ENCODE measurements around the gene PDGFRA.
"Not testable (repeated sequence)": the region's sequence is repeated elsewhere in the genome, so short reads cannot be mapped to it uniquely, and the experiment has no call there.

PDGFRA gene

DNA sequence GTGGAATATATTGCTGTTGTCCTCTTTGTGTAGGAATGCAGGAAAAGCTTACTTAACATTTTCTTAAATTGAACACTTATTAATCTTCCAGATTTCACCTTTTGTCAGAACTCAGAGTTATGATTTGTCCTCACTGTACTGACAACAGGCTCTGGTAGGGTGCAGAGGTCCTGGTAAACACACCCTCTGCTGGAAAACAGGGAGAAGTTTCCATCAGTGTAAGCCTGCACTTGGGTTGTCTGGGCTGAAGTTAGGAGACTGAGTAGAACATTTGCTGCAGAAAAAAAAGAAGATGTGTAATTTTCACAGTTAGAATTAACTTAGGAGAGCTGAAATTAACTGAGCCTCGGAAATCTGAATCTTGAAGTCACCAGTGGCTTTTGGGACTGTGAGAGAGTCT is 23.2 kb downstream of the PDGFRA start:
- DNase-seq (ENCODE audit: extremely low read depth, insufficient read length); H3K27me3 ChIP-seq (replicated peaks; ENCODE audit: control insufficient read depth, insufficient read depth, low read length); H3K36me3 ChIP-seq (ENCODE audit: control insufficient read depth, insufficient read depth, low read length); H3K4me3 ChIP-seq (replicated peaks; ENCODE audit: low read depth, low read length): not testable (repeated sequence)

DNA sequence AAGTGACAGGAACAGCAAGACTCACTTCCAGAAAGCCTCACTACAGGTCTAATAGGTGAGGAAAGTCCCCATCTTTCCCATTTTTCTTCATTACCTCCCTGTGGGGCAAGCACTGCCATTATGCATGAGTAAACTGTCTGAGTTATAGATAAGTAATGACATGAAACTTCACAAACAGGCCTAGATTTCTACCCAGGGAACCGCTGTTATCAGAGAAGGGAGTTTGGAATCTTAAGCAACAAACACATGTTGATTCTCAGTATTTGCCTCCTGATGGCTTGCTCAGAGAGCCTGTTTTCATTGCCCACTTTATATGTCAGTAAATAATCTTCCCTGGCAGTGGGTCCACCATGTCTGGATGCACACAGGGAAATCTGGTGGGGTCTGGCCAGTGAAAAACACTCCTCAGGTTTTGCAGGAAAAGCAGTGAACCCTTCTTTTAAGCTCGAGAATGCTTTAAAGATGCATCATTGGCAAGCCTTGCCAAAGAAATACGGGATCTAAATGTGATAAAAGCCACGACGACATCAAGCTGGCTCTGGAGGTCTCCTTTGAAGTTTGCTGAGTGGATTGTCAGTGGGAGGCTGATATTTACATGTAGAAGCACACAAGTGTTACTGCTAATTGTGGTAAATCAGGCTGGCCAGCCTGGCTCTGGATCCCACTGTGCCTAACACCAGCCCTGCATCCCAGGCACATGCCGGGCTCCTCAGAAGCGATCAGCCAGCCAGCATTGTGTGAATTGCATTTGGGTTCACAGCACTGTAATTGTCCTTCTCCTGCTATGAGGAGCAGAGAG is 25.2 kb downstream of the PDGFRA start:
- no peaks in the 10 kb centered on the region for H3K36me3 ChIP-seq (ENCODE audit: control insufficient read depth, insufficient read depth, low read length)
- H3K4me3 ChIP-seq (replicated peaks; ENCODE audit: low read depth, low read length), result no peak overlapping the region
- H3K27me3 ChIP-seq (replicated peaks; ENCODE audit: control insufficient read depth, insufficient read depth, low read length), result no peaks in the 10 kb centered on the region; the same call in 1 of the 2 replicates
- TF ChIP-seq, protein P1, sequence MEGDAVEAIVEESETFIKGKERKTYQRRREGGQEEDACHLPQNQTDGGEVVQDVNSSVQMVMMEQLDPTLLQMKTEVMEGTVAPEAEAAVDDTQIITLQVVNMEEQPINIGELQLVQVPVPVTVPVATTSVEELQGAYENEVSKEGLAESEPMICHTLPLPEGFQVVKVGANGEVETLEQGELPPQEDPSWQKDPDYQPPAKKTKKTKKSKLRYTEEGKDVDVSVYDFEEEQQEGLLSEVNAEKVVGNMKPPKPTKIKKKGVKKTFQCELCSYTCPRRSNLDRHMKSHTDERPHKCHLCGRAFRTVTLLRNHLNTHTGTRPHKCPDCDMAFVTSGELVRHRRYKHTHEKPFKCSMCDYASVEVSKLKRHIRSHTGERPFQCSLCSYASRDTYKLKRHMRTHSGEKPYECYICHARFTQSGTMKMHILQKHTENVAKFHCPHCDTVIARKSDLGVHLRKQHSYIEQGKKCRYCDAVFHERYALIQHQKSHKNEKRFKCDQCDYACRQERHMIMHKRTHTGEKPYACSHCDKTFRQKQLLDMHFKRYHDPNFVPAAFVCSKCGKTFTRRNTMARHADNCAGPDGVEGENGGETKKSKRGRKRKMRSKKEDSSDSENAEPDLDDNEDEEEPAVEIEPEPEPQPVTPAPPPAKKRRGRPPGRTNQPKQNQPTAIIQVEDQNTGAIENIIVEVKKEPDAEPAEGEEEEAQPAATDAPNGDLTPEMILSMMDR (IDR thresholded peaks at IDR 0.05; ENCODE audit: insufficient read depth, low read length, poor library complexity, severe bottlenecking), result no peak
- DNase-seq (ENCODE audit: extremely low read depth, insufficient read length), result no peak

DNA sequence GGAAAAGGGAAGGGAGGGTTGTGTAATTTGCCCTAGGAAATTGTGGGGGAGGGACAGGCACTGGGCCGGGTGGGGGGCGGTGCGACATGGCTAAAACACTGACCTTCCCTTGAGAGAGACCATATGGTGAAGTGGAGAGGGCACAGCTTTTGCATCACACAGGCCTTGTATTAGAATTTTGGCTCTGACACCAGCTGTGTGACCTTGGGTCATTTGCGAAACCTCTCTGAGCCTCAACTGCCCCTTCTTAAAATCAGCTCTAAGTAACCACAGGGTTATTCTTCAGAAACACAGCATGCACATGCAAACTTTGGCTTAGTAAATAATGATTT is 25.8 kb downstream of the PDGFRA start:
- no peak for DNase-seq (ENCODE audit: extremely low read depth, insufficient read length)
- Histone ChIP-seq H3K36me3 (ENCODE audit: control insufficient read depth, insufficient read depth, low read length) (no peaks in the 10 kb centered on the region), H3K27me3 (replicated peaks; ENCODE audit: control insufficient read depth, insufficient read depth, low read length) (no peaks in the 10 kb centered on the region; the same call in 1 of the 2 replicates), H3K4me3 (replicated peaks; ENCODE audit: low read depth, low read length) (no peak overlapping the region)
- TF ChIP-seq, protein P1 (IDR thresholded peaks at IDR 0.05; ENCODE audit: insufficient read depth, low read length, poor library complexity, severe bottlenecking), result no peak

DNA sequence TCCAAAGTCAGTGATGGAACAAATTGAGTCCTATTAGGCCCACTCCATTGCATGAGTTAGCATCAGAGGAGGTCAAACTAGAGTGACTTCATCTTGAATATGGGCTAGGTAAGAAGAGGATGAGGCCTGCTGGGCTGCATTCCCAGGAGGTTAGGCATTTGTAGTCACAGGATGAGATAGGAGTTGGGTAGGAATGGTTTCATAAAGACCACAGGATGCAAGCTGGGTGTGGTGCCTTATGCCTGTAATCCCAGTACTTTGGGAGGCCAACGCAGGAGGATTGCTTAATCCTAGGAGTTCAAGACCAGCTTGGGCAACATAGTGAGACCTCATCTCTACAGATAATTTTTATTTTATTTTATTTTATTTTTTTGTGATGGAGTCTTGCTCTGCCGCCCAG is 26.8 kb downstream of the PDGFRA start:
- no peaks in the 10 kb centered on the region for H3K36me3 ChIP-seq (ENCODE audit: control insufficient read depth, insufficient read depth, low read length)
- no peaks in the 10 kb centered on the region; the same call in 1 of the 2 replicates for H3K27me3 ChIP-seq (replicated peaks; ENCODE audit: control insufficient read depth, insufficient read depth, low read length)
- no peak overlapping the region for H3K4me3 ChIP-seq (replicated peaks; ENCODE audit: low read depth, low read length)
- no peak for DNase-seq (ENCODE audit: extremely low read depth, insufficient read length)
- TF ChIP-seq, protein P1 (IDR thresholded peaks at IDR 0.05; ENCODE audit: insufficient read depth, low read length, poor library complexity, severe bottlenecking), result no peak

DNA sequence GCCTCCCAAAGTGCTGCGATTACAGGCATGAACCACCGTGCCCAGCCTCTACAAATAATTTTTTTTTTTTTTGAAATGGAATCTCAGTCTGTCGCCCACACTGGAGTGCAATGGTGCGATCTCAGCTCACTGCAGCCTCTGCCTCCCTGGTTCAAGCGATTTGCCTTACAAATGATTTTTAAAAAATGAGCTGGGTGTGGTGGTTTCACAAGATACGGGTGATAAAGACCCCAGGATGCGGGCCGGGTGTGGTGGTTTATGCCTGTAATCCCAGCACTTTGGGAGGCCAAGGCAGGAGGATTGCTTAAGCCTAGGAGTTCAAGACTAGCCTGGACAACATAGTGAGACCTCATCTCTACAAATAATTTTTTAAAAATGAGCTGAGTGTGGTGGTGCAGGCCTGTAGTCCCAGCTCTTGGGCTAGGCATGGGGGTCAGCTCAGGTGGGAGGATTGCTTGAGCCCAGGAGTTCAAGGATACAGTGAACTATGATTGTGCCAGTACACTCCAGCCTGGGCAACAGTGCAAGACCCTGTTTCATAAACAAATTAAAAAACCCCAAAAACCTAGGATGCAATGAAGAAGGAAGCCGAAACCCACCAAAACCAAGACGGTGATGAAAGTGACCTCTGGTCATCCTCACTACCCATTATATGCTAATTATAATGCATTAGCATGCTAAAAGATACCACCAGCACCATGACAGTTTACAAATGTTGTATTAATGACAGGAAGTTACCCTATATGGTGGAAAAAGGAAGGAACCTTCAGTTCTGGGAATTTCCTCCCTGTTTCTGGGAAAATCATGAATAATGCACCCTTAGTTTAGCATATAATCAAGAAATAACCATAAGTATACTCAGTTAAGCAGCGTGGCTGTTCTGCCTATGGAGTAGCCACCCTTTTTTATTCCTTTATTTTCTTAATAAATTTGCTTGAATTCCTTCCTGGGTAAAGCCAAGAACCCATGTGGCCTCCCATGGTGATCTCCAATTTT is 27.7 kb downstream of the PDGFRA start:
- H3K4me3 ChIP-seq (replicated peaks; ENCODE audit: low read depth, low read length), result no peak overlapping the region
- no peak for DNase-seq (ENCODE audit: extremely low read depth, insufficient read length)
- H3K27me3 ChIP-seq (replicated peaks; ENCODE audit: control insufficient read depth, insufficient read depth, low read length), result no peaks in the 10 kb centered on the region; the same call in 1 of the 2 replicates
- no peaks in the 10 kb centered on the region for H3K36me3 ChIP-seq (ENCODE audit: control insufficient read depth, insufficient read depth, low read length)
- TF ChIP-seq, protein P1 (IDR thresholded peaks at IDR 0.05; ENCODE audit: insufficient read depth, low read length, poor library complexity, severe bottlenecking), result no peak

DNA sequence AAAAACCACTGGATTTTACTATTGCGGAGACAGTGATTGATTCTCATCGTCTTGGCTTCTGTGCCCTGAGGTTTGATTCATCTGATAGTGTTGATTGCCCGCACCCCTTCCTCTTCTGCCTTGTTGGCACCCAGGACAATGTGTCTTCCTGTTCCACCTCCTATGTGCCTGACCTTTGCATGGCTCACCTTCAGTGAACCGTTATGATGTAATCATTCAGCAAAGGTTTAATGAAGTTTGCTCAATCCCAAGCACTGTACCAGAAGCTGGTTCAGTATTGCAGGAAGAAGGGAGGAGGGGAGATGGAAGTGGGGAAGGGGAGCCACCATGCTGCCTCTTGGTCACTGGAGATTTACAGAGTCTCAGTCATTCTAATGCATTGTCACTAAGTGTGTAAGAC is 36.3 kb downstream of the PDGFRA start:
- H3K27me3 ChIP-seq (replicated peaks; ENCODE audit: control insufficient read depth, insufficient read depth, low read length), result no peaks in the 10 kb centered on the region; the same call in 1 of the 2 replicates
- no peak for DNase-seq (ENCODE audit: extremely low read depth, insufficient read length)
- H3K4me3 ChIP-seq (replicated peaks; ENCODE audit: low read depth, low read length), result no peak overlapping the region
- TF ChIP-seq, protein P1 (IDR thresholded peaks at IDR 0.05; ENCODE audit: insufficient read depth, low read length, poor library complexity, severe bottlenecking), result no peak
- no peaks in the 10 kb centered on the region for H3K36me3 ChIP-seq (ENCODE audit: control insufficient read depth, insufficient read depth, low read length)
